ENCODE data around the gene TSGA10. TPM values are rescaled to one million over a fixed set of nuclear protein-coding genes. Genes with fewer than 3 reads are reported as not detected.

Gene TSGA10
- total RNA-seq, 2 experiments from 2014 or later: 10.6 to 11.0 TPM

DNA sequence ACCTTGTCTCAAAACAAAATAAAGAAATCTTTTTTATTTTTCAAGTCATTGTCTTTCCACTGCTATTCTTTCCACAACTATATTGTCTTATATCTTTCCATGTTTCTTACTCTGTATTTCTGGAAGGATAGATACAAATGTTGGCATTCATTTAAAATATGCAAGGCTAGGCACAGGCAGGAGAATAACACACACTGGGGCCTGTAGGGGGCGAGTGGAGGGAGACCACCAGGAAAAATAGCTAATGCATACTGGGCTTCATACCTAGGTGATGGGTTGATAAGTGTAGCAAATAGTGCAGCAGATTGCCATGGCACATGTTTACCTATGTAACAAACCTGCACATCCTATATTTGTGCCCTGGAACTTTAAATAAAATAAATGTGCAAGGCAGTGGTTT is 35.8 kb upstream of the TSGA10 start:
- peaks cover 48% of the 10 kb centered on the region for H3K36me3 ChIP-seq (ENCODE audit: insufficient read depth, low read length)
- Mint-ChIP-seq H3K36me3 (ENCODE audit: low read depth) (peaks cover 73% of the 10 kb centered on the region), H3K9me3 (no peaks in the 10 kb centered on the region), H3K4me3 (no peak overlapping the region), H3K27me3 (no peaks in the 10 kb centered on the region), H3K4me1 (ENCODE audit: low read depth) (peaks cover 8% of the 10 kb centered on the region), H3K27ac (no peak overlapping the region)
- DNase-seq (no peak), ATAC-seq (ENCODE audit: poor library complexity) (no peak)
- CTCF ChIA-PET: no interaction called here
- POLR2A ChIA-PET: no interaction called here
- TF ChIP-seq, protein P1, sequence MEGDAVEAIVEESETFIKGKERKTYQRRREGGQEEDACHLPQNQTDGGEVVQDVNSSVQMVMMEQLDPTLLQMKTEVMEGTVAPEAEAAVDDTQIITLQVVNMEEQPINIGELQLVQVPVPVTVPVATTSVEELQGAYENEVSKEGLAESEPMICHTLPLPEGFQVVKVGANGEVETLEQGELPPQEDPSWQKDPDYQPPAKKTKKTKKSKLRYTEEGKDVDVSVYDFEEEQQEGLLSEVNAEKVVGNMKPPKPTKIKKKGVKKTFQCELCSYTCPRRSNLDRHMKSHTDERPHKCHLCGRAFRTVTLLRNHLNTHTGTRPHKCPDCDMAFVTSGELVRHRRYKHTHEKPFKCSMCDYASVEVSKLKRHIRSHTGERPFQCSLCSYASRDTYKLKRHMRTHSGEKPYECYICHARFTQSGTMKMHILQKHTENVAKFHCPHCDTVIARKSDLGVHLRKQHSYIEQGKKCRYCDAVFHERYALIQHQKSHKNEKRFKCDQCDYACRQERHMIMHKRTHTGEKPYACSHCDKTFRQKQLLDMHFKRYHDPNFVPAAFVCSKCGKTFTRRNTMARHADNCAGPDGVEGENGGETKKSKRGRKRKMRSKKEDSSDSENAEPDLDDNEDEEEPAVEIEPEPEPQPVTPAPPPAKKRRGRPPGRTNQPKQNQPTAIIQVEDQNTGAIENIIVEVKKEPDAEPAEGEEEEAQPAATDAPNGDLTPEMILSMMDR (IDR thresholded peaks at IDR 0.05): no peak
- no peaks in the 10 kb centered on the region for H3K9me3 ChIP-seq (ENCODE audit: control insufficient read depth in 1 of 2, insufficient read depth in 1 of 2, low read length in 2 of 2)
- H3K4me1 ChIP-seq (ENCODE audit: insufficient read depth, low read length): no peaks in the 10 kb centered on the region
- intact Hi-C loops (cut with DNase I, micrococcal nuclease): no loop called here
- no peaks in the 10 kb centered on the region for H3K27me3 ChIP-seq (ENCODE audit: control insufficient read depth in 1 of 2, insufficient read depth in 2 of 2, low read length in 2 of 2)
- no peak overlapping the region for H3K27ac ChIP-seq (ENCODE audit: low read depth in 1 of 2, low read length in 2 of 2)
- no peak overlapping the region for H3K4me3 ChIP-seq (ENCODE audit: low read length)

DNA sequence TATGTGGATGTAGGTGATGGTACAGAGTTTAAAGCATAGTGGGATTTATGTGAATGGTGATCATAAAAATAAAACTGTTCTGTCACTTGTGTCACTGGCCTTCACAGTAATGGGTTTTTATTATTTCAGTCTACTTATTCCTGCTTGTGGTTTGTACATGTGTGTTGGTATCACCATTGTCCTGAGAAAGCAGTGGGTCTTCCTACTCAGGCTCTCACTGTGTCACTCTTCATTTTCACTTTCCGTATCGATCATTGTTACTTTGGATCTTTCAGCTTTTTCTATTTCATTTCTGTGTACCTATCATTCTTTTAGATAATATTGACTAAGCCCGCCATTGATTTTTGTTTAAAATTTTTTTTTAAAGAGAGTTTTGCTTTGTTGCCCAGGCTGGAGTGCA is 33.6 kb upstream of the TSGA10 start:
- no peaks in the 10 kb centered on the region for H3K4me1 ChIP-seq (ENCODE audit: insufficient read depth, low read length)
- no peaks in the 10 kb centered on the region for H3K27me3 ChIP-seq (ENCODE audit: control insufficient read depth in 1 of 2, insufficient read depth in 2 of 2, low read length in 2 of 2)
- POLR2A ChIA-PET: no interaction called here
- peaks cover 28% of the 10 kb centered on the region for H3K4me1 Mint-ChIP-seq (ENCODE audit: low read depth)
- no peaks in the 10 kb centered on the region for H3K9me3 ChIP-seq (ENCODE audit: control insufficient read depth in 1 of 2, insufficient read depth in 1 of 2, low read length in 2 of 2)
- ATAC-seq (ENCODE audit: poor library complexity) (no peak), DNase-seq (no peak)
- CTCF ChIA-PET: interaction anchor here (0.7 kb wide), 1 partner anchor 9 kb away, joined by 3 read pairs; no protein-coding TSS in a partner anchor
- H3K27ac ChIP-seq (ENCODE audit: low read depth in 1 of 2, low read length in 2 of 2): no peak overlapping the region
- H3K27ac Mint-ChIP-seq: peak overlapping the region; percentile 9
- H3K27me3 Mint-ChIP-seq: no peaks in the 10 kb centered on the region
- H3K4me3 ChIP-seq (ENCODE audit: low read length): no peak overlapping the region
- no peaks in the 10 kb centered on the region for H3K9me3 Mint-ChIP-seq
- no peak overlapping the region for H3K4me3 Mint-ChIP-seq
- TF ChIP-seq, protein P1 (IDR thresholded peaks at IDR 0.05): no peak
- peaks cover 60% of the 10 kb centered on the region for H3K36me3 Mint-ChIP-seq (ENCODE audit: low read depth)
- intact Hi-C loops (cut with DNase I, micrococcal nuclease): loop anchor here in 1 of 2 experiments (10.0 kb wide), 1 partner anchor 1194 kb away; the partner anchor contains the start of gene TMEM131
- peaks cover 44% of the 10 kb centered on the region for H3K36me3 ChIP-seq (ENCODE audit: insufficient read depth, low read length)

DNA sequence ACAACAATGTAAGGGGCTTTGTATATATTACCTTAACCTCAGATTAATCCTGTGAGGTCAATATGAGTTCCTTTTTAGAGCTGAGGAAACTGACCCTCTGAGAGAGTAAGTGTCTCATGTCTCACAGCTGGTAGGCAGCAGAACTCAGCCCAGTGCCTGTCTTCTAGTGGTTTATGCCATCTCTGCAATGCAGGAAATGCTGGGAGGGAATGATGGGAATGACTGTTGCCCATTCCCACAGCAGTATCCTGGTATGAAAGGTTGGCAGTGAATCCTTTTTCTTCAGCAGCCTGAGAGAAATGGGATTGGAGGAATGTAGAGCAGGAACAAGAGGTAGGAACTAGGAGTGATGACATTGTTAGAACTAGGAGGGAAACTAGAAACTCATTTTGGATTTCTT is 32.3 kb upstream of the TSGA10 start:
- intact Hi-C loops (cut with DNase I, micrococcal nuclease): loop anchor here in 1 of 2 experiments (10.0 kb wide), 1 partner anchor 1192 kb away; the partner anchor contains the start of gene TMEM131

More for the DNA sequence above, 32.3 kb upstream of the TSGA10 start:
- Histone ChIP-seq H3K4me3 (ENCODE audit: low read length) (no peak overlapping the region), H3K9me3 (ENCODE audit: control insufficient read depth in 1 of 2, insufficient read depth in 1 of 2, low read length in 2 of 2) (no peaks in the 10 kb centered on the region), H3K27me3 (ENCODE audit: control insufficient read depth in 1 of 2, insufficient read depth in 2 of 2, low read length in 2 of 2) (no peaks in the 10 kb centered on the region), H3K4me1 (ENCODE audit: insufficient read depth, low read length) (peaks cover 9% of the 10 kb centered on the region), H3K27ac (ENCODE audit: low read depth in 1 of 2, low read length in 2 of 2) (no peak overlapping the region), H3K36me3 (ENCODE audit: insufficient read depth, low read length) (peaks cover 41% of the 10 kb centered on the region)
- Mint-ChIP-seq H3K4me3 (no peak overlapping the region), H3K27ac (peak overlapping the region; percentile 47), H3K36me3 (ENCODE audit: low read depth) (peaks cover 47% of the 10 kb centered on the region), H3K4me1 (ENCODE audit: low read depth) (peaks cover 36% of the 10 kb centered on the region), H3K9me3 (no peaks in the 10 kb centered on the region), H3K27me3 (no peaks in the 10 kb centered on the region)
- ChIA-PET POLR2A (no interaction called here), CTCF (no interaction called here)
- ATAC-seq (ENCODE audit: poor library complexity) (no peak), DNase-seq (no peak)
- TF ChIP-seq, protein P1 (IDR thresholded peaks at IDR 0.05): no peak
